Testis (tissue), 3 donors: ENCODE results near the gene GBP7. TPM values are rescaled to one million over a fixed set of nuclear protein-coding genes. Genes with fewer than 3 reads are reported as not detected.

Source experiments
- DNase-seq: peaks from one replicate; pipeline ENCODE4 v3.0.0-alpha.2; 2019
- H3K27ac ChIP-seq, 2 donors: fragments of 200-600 bp; sonication (generic); one replicate each; pipeline ENCODE4 v1.5.1; 2019
- H3K27me3 ChIP-seq: fragments of 200-600 bp; sonication (generic); one replicate; pipeline ENCODE4 v1.5.1; 2019
- H3K36me3 ChIP-seq: fragments of 200-600 bp; sonication (generic); one replicate; pipeline ENCODE4 v1.5.1; 2017; ENCODE audit warnings: low read depth; ENCODE audit errors: missing control alignments
- H3K4me1 ChIP-seq: fragments of 200-600 bp; sonication (generic); one replicate; pipeline ENCODE4 v1.5.1; 2019
- H3K4me3 ChIP-seq, 2 donors: fragments of 200-600 bp; sonication (generic); one replicate each; pipeline ENCODE4 v1.5.1; 2017 to 2019
- H3K9me3 ChIP-seq: fragments of 200-600 bp; sonication (generic); one replicate; pipeline ENCODE4 v1.5.1; 2017
- POLR2A ChIP-seq: fragments of 450-650 bp; IDR thresholded peaks from one replicate; pipeline ENCODE4 v1.6.1; 2017; ENCODE audit warnings: antibody characterized with exemption, mild to moderate bottlenecking, moderate library complexity
- WGBS, 2 donors: methylation state at CpG; one replicate each; pipeline ENCODE4 v1.1.5; 2018; 5-methylcytosine and 5-hydroxymethylcytosine counted together
- intact Hi-C: fragments of 100-400 bp; cut with DNase I; formaldehyde crosslinking; loops from one replicate; pipeline ENCODE4 v1.15.1; 2023; ENCODE audit warnings: low total_unique reads
- polyA plus RNA-seq: library from polyadenylated mRNA; stranded (reverse); fragments of 350-450 nt; fragmentation: Illumina TruSeq; extraction: RNeasy Lipid Tissue Mini Kit (QIAGEN cat#74804); gene quantifications from one replicate; pipeline ENCODE4 v1.2.3, GENCODE V29; 2014; ENCODE audit warnings: low read depth, low replicate concordance; ENCODE audit not compliant: insufficient read depth
- total RNA-seq, 2 donors: library from RNA; depleted of rRNA; stranded (reverse); fragments of >200 nt; gene quantifications; one replicate each; pipeline ENCODE4 v1.2.3, GENCODE V29; 2016
- TF ChIP-seq, protein P1 (sequence below), 3 experiments: fragments of 450-650 bp in 2 of 3; fragments of 200-600 bp in 1 of 3; sonication (generic) in 1 of 3; IDR thresholded peaks; one replicate each; pipeline ENCODE4 v1.5.1; 2016 to 2019; ENCODE audit warnings: antibody characterized with exemption in 3 of 3, mild to moderate bottlenecking in 2 of 3, moderate library complexity in 1 of 3

GBP7 gene
- total and polyA plus RNA-seq, 3 donors from 2014 or later: 0.12 TPM; not detected in 2

DNA sequence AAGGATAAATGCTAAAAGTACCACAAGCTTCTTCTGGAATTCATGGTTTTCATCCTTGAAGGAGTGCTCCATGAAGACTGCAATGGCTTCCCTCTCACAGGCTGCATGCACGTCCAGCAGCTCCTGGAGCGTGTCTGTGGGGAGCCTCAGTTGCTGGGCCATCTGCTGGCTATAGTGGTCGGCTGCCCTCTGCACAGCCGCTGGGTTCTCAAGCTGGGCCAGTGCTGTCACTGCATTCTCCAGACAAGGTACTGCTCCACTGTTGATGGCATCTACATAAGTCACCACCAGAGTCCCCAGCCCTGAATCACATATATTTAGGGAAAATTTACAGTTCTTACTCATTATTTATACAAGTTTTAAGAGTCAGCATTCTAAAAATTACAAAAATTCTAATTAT lies 14.2 kb upstream of the GBP7 start:
- H3K27ac ChIP-seq: no peak overlapping the region
- no peak for DNase-seq
- no peak for TF ChIP-seq POLR2A
- TF ChIP-seq, protein P1, sequence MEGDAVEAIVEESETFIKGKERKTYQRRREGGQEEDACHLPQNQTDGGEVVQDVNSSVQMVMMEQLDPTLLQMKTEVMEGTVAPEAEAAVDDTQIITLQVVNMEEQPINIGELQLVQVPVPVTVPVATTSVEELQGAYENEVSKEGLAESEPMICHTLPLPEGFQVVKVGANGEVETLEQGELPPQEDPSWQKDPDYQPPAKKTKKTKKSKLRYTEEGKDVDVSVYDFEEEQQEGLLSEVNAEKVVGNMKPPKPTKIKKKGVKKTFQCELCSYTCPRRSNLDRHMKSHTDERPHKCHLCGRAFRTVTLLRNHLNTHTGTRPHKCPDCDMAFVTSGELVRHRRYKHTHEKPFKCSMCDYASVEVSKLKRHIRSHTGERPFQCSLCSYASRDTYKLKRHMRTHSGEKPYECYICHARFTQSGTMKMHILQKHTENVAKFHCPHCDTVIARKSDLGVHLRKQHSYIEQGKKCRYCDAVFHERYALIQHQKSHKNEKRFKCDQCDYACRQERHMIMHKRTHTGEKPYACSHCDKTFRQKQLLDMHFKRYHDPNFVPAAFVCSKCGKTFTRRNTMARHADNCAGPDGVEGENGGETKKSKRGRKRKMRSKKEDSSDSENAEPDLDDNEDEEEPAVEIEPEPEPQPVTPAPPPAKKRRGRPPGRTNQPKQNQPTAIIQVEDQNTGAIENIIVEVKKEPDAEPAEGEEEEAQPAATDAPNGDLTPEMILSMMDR (IDR thresholded peaks at IDR 0.05): no peak
- intact Hi-C loops: no loop called here
- no peaks in the 10 kb centered on the region for H3K36me3 ChIP-seq
- H3K4me3 ChIP-seq: no peak overlapping the region
- no peaks in the 10 kb centered on the region for H3K9me3 ChIP-seq
- no peaks in the 10 kb centered on the region for H3K27me3 ChIP-seq
- 93 to 94% methylated on average over 4 of the region's 4 CpGs for WGBS, 2 donors
- no peaks in the 10 kb centered on the region for H3K4me1 ChIP-seq

DNA sequence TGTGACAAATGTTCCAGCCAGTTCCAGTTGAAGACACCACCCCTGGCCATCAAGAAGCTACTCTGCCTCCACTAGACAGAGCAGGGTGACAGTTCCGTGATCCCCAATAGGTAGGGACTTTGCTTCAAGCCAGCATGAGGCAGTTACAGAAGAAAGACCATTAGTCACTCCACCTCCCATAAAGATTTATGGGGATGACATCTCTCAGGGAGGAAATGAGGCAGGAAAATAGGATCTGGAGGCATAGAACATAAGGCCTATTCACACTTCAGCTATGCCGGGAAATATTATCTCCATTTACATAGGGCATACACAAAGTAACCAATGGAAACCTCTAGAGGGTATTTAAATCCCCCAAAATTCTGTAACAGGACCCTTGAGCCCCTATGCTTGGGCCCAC lies 3.5 kb upstream of the GBP7 start:
- 83 to 85% methylated on average over 2 of the region's 2 CpGs for WGBS, 2 donors
- Histone ChIP-seq H3K27me3 (no peaks in the 10 kb centered on the region), H3K4me1 (no peaks in the 10 kb centered on the region), H3K27ac (no peak overlapping the region), H3K4me3 (no peak overlapping the region), H3K9me3 (no peaks in the 10 kb centered on the region), H3K36me3 (no peaks in the 10 kb centered on the region)
- intact Hi-C loops: no loop called here
- no peak for DNase-seq
- no peak for TF ChIP-seq POLR2A

DNA sequence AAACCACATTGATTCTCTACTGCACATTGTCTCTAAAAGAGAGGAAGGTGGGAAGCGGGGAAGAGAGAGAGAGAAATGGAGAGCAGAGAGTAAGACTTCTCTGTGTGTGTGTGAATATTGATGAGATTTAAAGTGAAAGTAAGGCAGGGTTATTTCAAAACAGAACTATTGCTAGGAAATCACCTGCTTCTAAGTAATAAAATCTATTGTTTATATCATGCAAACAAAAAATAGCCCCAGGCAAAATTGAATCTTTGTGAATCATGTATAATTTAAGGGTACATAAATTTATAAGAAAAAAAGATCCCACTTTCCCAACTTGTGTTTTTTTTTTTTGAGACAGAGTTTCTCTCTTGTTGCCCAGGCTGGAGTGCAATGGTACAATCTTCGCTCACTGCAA lies 1.2 kb upstream of the GBP7 start:
- Histone ChIP-seq H3K4me3 (no peak overlapping the region), H3K27me3 (no peaks in the 10 kb centered on the region), H3K36me3 (no peaks in the 10 kb centered on the region), H3K9me3 (no peaks in the 10 kb centered on the region), H3K27ac (no peak overlapping the region), H3K4me1 (no peaks in the 10 kb centered on the region)
- DNase-seq: no peak
- WGBS, 2 donors: 94% methylated on average over 2 of the region's 2 CpGs
- no peak for TF ChIP-seq POLR2A
- TF ChIP-seq, protein P1 (IDR thresholded peaks at IDR 0.05): no peak
- intact Hi-C loops: no loop called here

DNA sequence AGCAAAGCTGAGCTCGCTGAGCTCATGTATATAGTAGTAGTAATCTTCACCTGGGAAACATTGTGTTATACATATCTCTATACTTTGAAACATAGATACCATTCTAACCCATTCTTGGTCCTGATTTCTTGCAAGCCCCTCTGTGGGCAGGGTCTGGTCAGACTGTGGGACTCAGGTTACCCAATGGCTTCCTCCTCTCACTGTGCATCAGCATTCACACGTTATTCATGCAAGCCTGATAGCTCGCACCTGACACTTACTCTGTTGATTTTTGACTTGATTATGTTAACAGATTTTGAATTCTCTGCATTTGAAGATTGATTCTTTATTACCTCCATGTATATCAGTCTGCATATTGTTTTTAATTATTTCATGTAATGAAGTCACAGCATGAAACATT lies 1.3 kb downstream of the GBP7 start:
- WGBS, 2 donors: 73 to 89% methylated on average over 3 of the region's 3 CpGs
- no peak overlapping the region for H3K27ac ChIP-seq
- no peaks in the 10 kb centered on the region for H3K4me1 ChIP-seq
- intact Hi-C loops: no loop called here
- H3K27me3 ChIP-seq: no peaks in the 10 kb centered on the region
- DNase-seq: no peak
- H3K9me3 ChIP-seq: no peaks in the 10 kb centered on the region
- no peak overlapping the region for H3K4me3 ChIP-seq
- no peaks in the 10 kb centered on the region for H3K36me3 ChIP-seq
- no peak for TF ChIP-seq POLR2A
- TF ChIP-seq, protein P1 (IDR thresholded peaks at IDR 0.05): no peak

DNA sequence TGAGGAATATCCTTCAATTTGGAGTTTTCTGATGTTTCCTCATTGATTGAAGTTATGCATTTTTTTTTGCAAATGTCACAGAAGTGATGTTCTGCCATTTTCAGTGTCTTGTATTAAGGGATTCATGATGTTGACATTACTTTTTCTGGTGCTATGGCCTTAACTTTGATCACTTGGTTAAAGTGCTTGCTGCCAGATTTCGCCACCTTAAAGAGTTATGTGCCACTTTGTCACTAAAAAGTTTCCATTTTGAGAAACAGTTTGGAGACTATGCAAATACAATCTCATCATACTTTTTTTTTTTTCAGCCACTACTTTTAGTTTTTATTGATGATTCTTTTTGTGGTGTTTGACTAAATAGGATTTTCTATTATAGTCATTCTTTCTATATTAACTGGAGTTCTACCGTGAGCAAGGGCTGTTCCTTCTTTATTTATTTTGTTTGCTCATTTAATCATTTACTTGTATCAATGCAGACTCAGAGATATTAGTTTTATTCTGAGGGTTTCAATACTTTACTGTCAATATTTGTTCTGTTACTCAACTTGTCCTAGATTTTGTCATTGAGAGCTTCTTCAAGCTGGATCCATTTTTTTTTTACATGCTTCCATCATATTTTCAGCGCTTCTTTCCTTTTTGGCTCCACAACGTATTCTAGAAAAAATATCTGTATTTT lies 3.2 kb downstream of the GBP7 start:
- TF ChIP-seq, protein P1 (IDR thresholded peaks at IDR 0.05): no peak
- TF ChIP-seq POLR2A: no peak
- Histone ChIP-seq H3K27ac (no peak overlapping the region), H3K9me3 (no peaks in the 10 kb centered on the region), H3K36me3 (no peaks in the 10 kb centered on the region), H3K4me3 (no peak overlapping the region), H3K4me1 (no peaks in the 10 kb centered on the region), H3K27me3 (no peaks in the 10 kb centered on the region)
- no peak for DNase-seq
- 87 to 90% methylated on average over 4 of the region's 4 CpGs for WGBS, 2 donors
- intact Hi-C loops: no loop called here
